Prostate gland (tissue), 2 donors: ENCODE measurements around the gene IP6K2. TPM values are rescaled to one million over a fixed set of nuclear protein-coding genes. Genes with fewer than 3 reads are reported as not detected.

Experiments used
- DNase-seq: peaks from one replicate; pipeline ENCODE4 v3.0.0-alpha.2; 2019; ENCODE audit warnings: low spot score
- H3K27ac ChIP-seq, 2 donors: fragments of 200-600 bp; sonication (generic); 2 replicates each; pipeline ENCODE4 v1.5.1; 2017 to 2019
- H3K27me3 ChIP-seq: fragments of 200-600 bp; sonication (generic); replicated peaks from 2 replicates; pipeline ENCODE4 v1.5.1; 2019; ENCODE audit not compliant: insufficient read depth
- H3K36me3 ChIP-seq, 2 donors: fragments of 200-600 bp; sonication (generic); 1 replicate in 1 of 2; 2 replicates in 1 of 2; pipeline versions ENCODE4 v1.5.1 to v1.8.1; 2017 to 2019
- H3K4me1 ChIP-seq: fragments of 200-600 bp; sonication (generic); replicated peaks from 2 replicates; pipeline ENCODE4 v1.5.1; 2019
- H3K4me3 ChIP-seq, 2 donors: fragments of 200-600 bp; sonication (generic); 2 replicates each; pipeline ENCODE4 v1.5.1; 2017 to 2019
- H3K9me3 ChIP-seq: fragments of 200-600 bp; sonication (generic); 2 replicates; pipeline ENCODE4 v1.5.1; 2017
- CTCF ChIP-seq, 4 experiments: fragments of 200-600 bp in 2 of 4; fragments of 450-650 bp in 2 of 4; sonication (generic) in 2 of 4; IDR thresholded peaks; 1 replicate in 3 of 4; 2 replicates in 1 of 4; pipeline ENCODE4 v1.5.1; 2016 to 2019; ENCODE audit warnings: antibody characterized with exemption in 4 of 4, mild to moderate bottlenecking in 2 of 4, moderate library complexity in 2 of 4
- POLR2A ChIP-seq: fragments of 450-650 bp; IDR thresholded peaks from one replicate; pipeline ENCODE4 v1.6.1; 2016; ENCODE audit warnings: antibody characterized with exemption, mild to moderate bottlenecking
- POLR2AphosphoS5 ChIP-seq: sonication (generic); formaldehyde crosslinking; IDR thresholded peaks from one replicate; pipeline ENCODE4 v1.6.1; 2017; ENCODE audit warnings: antibody characterized with exemption
- WGBS: methylation state at CpG from one replicate; pipeline ENCODE4 v1.1.5; 2018; 5-methylcytosine and 5-hydroxymethylcytosine counted together
- intact Hi-C: fragments of 100-400 bp; cut with DNase I; formaldehyde crosslinking; loops from one replicate; pipeline ENCODE4 v1.14.2; 2022
- total RNA-seq, 2 donors: library from RNA; depleted of rRNA; stranded (reverse); fragments of >200 nt; gene quantifications; one replicate each; pipeline ENCODE4 v1.1.0, GENCODE V29; 2016

IP6K2 gene
- total RNA-seq, 2 donors from 2014 or later, result 112 to 165 TPM

GRCh38 chr3:48651771-48652170, 65.2 kb downstream of the IP6K2 start:
- Histone ChIP-seq H3K27ac (no peak overlapping the region), H3K9me3 (no peaks in the 10 kb centered on the region), H3K27me3 (no peaks in the 10 kb centered on the region), H3K36me3 (no peaks in the 10 kb centered on the region), H3K4me3 (no peak overlapping the region), H3K4me1 (no peaks in the 10 kb centered on the region)
- WGBS, result 86% methylated on average over 11 of the region's 11 CpGs
- no peak for DNase-seq
- intact Hi-C loops, result no loop called here
- TF ChIP-seq POLR2AphosphoS5, result no peak
- TF ChIP-seq POLR2A, result no peak
- TF ChIP-seq CTCF (IDR thresholded peaks at IDR 0.05), result no peak

- Histone ChIP-seq H3K9me3 (no peaks in the 10 kb centered on the region), H3K4me1 (no peaks in the 10 kb centered on the region), H3K27ac (no peak overlapping the region), H3K27me3 (no peaks in the 10 kb centered on the region), H3K36me3 (no peaks in the 10 kb centered on the region), H3K4me3 (no peak overlapping the region)
- 83% methylated on average over 12 of the region's 12 CpGs for WGBS
- intact Hi-C loops, result no loop called here
- TF ChIP-seq POLR2A, result no peak
- TF ChIP-seq POLR2AphosphoS5, result no peak
- TF ChIP-seq CTCF (IDR thresholded peaks at IDR 0.05), result no peak
- DNase-seq, result no peak
These were observed 66.3 kb downstream of the IP6K2 start for GRCh38 chr3:48650723-48651122.

GRCh38 chr3:48648188-48648850, 68.7 kb downstream of the IP6K2 start:
- no peak for DNase-seq
- Histone ChIP-seq H3K9me3 (no peaks in the 10 kb centered on the region), H3K36me3 (no peaks in the 10 kb centered on the region), H3K27me3 (no peaks in the 10 kb centered on the region), H3K27ac (no peak overlapping the region), H3K4me3 (no peak overlapping the region), H3K4me1 (no peaks in the 10 kb centered on the region)
- TF ChIP-seq CTCF (IDR thresholded peaks at IDR 0.05) (no peak), POLR2A (no peak), POLR2AphosphoS5 (no peak)
- intact Hi-C loops, result no loop called here
- 90% methylated on average over 11 of the region's 15 CpGs for WGBS

GRCh38 chr3:48647714-48648113, 69.3 kb downstream of the IP6K2 start:
- TF ChIP-seq POLR2AphosphoS5, result no peak
- no peak for TF ChIP-seq CTCF (IDR thresholded peaks at IDR 0.05)
- no peak for TF ChIP-seq POLR2A
- H3K36me3 ChIP-seq, result no peaks in the 10 kb centered on the region
- WGBS, result 88% methylated on average over 9 of the region's 9 CpGs
- no peaks in the 10 kb centered on the region for H3K27me3 ChIP-seq
- H3K9me3 ChIP-seq, result no peaks in the 10 kb centered on the region
- H3K4me1 ChIP-seq, result no peaks in the 10 kb centered on the region
- H3K27ac ChIP-seq, result no peak overlapping the region
- no peak for DNase-seq
- intact Hi-C loops, result no loop called here
- no peak overlapping the region for H3K4me3 ChIP-seq
